MCF 10A (cell line): ENCODE measurements around the gene ZMAT5. TPM values are rescaled to one million over a fixed set of nuclear protein-coding genes. Genes with fewer than 3 reads are reported as not detected.

Experiments used
- BruUV-seq: library from RNA; stranded (reverse); fragments of 400-500 nt; replicated peaks from 2 replicates; lab custom pipeline; 2021; lab: Mats Ljungman, UMichigan
- CTCF ChIA-PET: fragments of 300-600 bp; sonication (Branson Sonifier 250); formaldehyde crosslinking; extraction: SDS; loops from one replicate; lab custom pipeline; 2021; ENCODE audit warnings: antibody characterized with exemption, inconsistent platforms; lab: Yijun Ruan, JAX
- POLR2A ChIA-PET: fragments of 300-600, 350-650 bp; sonication (Branson Sonifier 250); formaldehyde crosslinking; extraction: SDS; loops from one replicate; lab custom pipeline; 2020; ENCODE audit warnings: antibody characterized with exemption, inconsistent platforms; lab: Yijun Ruan, JAX
- DNase-seq: peaks from one replicate; pipeline ENCODE4 v3.0.0-alpha.2; 2018; ENCODE audit not compliant: unreplicated experiment
- H3K27ac Mint-ChIP-seq: one replicate; pipeline ENCODE4 v1.8.0; 2022; ENCODE audit warnings: mild to moderate bottlenecking, low read depth, mixed read lengths; ENCODE audit not compliant: unreplicated experiment
- H3K27me3 Mint-ChIP-seq: one replicate; pipeline ENCODE4 v1.8.0; 2022; ENCODE audit warnings: mixed read lengths; ENCODE audit not compliant: insufficient read depth, unreplicated experiment
- H3K36me3 Mint-ChIP-seq: one replicate; pipeline ENCODE4 v1.8.0; 2022; ENCODE audit warnings: mild to moderate bottlenecking, moderate library complexity, mixed read lengths; ENCODE audit not compliant: insufficient read depth, unreplicated experiment
- H3K4me1 Mint-ChIP-seq: one replicate; pipeline ENCODE4 v1.8.0; 2022; ENCODE audit warnings: mixed read lengths; ENCODE audit not compliant: insufficient read depth, unreplicated experiment
- H3K4me3 Mint-ChIP-seq: one replicate; pipeline ENCODE4 v1.8.0; 2022; ENCODE audit warnings: mild to moderate bottlenecking, moderate library complexity, mixed read lengths; ENCODE audit not compliant: unreplicated experiment
- H3K9me3 Mint-ChIP-seq: one replicate; pipeline ENCODE4 v1.8.0; 2022; ENCODE audit warnings: mixed read lengths; ENCODE audit not compliant: unreplicated experiment
- CTCF ChIP-seq: fragments of 200-600 bp; IDR thresholded peaks from one replicate; pipeline ENCODE4 v1.8.0; 2022; ENCODE audit warnings: antibody characterized with exemption, mild to moderate bottlenecking; ENCODE audit not compliant: unreplicated experiment
- intact Hi-C: fragments of 100-400 bp; cut with micrococcal nuclease; formaldehyde crosslinking; loops from 2 replicates; pipeline ENCODE4 v1.14.1; 2022
- total RNA-seq: library from RNA; stranded (reverse); gene quantifications from 2 replicates; pipeline ENCODE4 v1.2.3, GENCODE V29; 2022

Gene ZMAT5
- total RNA-seq, 1 experiment from 2014 or later: 19.0 TPM

- Mint-ChIP-seq H3K4me3 (no peak overlapping the region), H3K4me1 (no peaks in the 10 kb centered on the region), H3K27ac (no peak overlapping the region), H3K36me3 (peaks cover 1% of the 10 kb centered on the region), H3K9me3 (no peaks in the 10 kb centered on the region), H3K27me3 (no peaks in the 10 kb centered on the region)
- no peak for TF ChIP-seq CTCF
- CTCF ChIA-PET: interaction anchor here (1.6 kb wide), 1 partner anchor 281 kb away, joined by 3 read pairs; no protein-coding TSS in a partner anchor
- BruUV-seq: no TSS peak
- intact Hi-C loops: no loop called here
- POLR2A ChIA-PET: no interaction called here
- no peak for DNase-seq
These were observed 43.0 kb downstream of the ZMAT5 start for GRCh38 chr22:29723766-29724165.

GRCh38 chr22:29722587-29722986 is 44.2 kb downstream of the ZMAT5 start:
- ChIA-PET CTCF (interaction anchor here (1.0 kb wide), 2 partner anchors 131 to 385 kb away, joined by 3 to 5 read pairs; no protein-coding TSS in a partner anchor), POLR2A (no interaction called here)
- no peaks in the 10 kb centered on the region for H3K36me3 Mint-ChIP-seq
- no peaks in the 10 kb centered on the region for H3K27me3 Mint-ChIP-seq
- BruUV-seq: no TSS peak
- no peaks in the 10 kb centered on the region for H3K4me1 Mint-ChIP-seq
- DNase-seq: no peak
- intact Hi-C loops: no loop called here
- no peak for TF ChIP-seq CTCF
- no peak overlapping the region for H3K4me3 Mint-ChIP-seq
- H3K27ac Mint-ChIP-seq: no peak overlapping the region
- H3K9me3 Mint-ChIP-seq: no peaks in the 10 kb centered on the region

- no peak for DNase-seq
- no peak for TF ChIP-seq CTCF
These were observed 44.7 kb downstream of the ZMAT5 start for GRCh38 chr22:29722151-29722550.

GRCh38 chr22:29720811-29721323 is 45.9 kb downstream of the ZMAT5 start:
- no peak for TF ChIP-seq CTCF
- BruUV-seq: no TSS peak
- ChIA-PET POLR2A (no interaction called here), CTCF (no interaction called here)
- intact Hi-C loops: no loop called here
- H3K4me1 Mint-ChIP-seq: no peaks in the 10 kb centered on the region
- no peaks in the 10 kb centered on the region for H3K27me3 Mint-ChIP-seq
- no peaks in the 10 kb centered on the region for H3K36me3 Mint-ChIP-seq
- H3K9me3 Mint-ChIP-seq: no peaks in the 10 kb centered on the region
- H3K4me3 Mint-ChIP-seq: no peak overlapping the region
- no peak overlapping the region for H3K27ac Mint-ChIP-seq
- DNase-seq: no peak

More at GRCh38 chr22:29722151-29722550, 44.7 kb downstream of the ZMAT5 start:
- no peaks in the 10 kb centered on the region for H3K4me1 Mint-ChIP-seq
- intact Hi-C loops: no loop called here
- no peak overlapping the region for H3K27ac Mint-ChIP-seq
- no peaks in the 10 kb centered on the region for H3K36me3 Mint-ChIP-seq
- no peak overlapping the region for H3K4me3 Mint-ChIP-seq
- H3K9me3 Mint-ChIP-seq: no peaks in the 10 kb centered on the region
- CTCF ChIA-PET: interaction anchor here (1.0 kb wide), 2 partner anchors 131 to 386 kb away, joined by 3 to 5 read pairs; no protein-coding TSS in a partner anchor
- no peaks in the 10 kb centered on the region for H3K27me3 Mint-ChIP-seq
- no TSS peak for BruUV-seq
- POLR2A ChIA-PET: interaction anchor here (0.6 kb wide), 1 partner anchor 161 kb away, joined by 4 read pairs; no protein-coding TSS in a partner anchor
